Stomach smooth muscle (tissue), 2 donors: ENCODE measurements around the gene E2F4.

Source experiments
- H3K27ac ChIP-seq: one replicate; pipeline ENCODE4 v1.7.0; 2013; ENCODE audit warnings: mild to moderate bottlenecking, low read length, inconsistent platforms
- H3K27me3 ChIP-seq, 2 donors: one replicate each; pipeline ENCODE4 v1.7.0; 2013; ENCODE audit warnings: low read length in 2 of 2; ENCODE audit not compliant: insufficient read depth in 2 of 2, control insufficient read depth in 1 of 2
- H3K36me3 ChIP-seq, 2 donors: one replicate each; pipeline ENCODE4 v1.7.0; 2013; ENCODE audit warnings: low read length in 2 of 2; ENCODE audit not compliant: control insufficient read depth in 2 of 2, insufficient read depth in 2 of 2
- H3K4me1 ChIP-seq: one replicate; pipeline ENCODE4 v1.7.0; 2013; ENCODE audit warnings: low read length; ENCODE audit not compliant: control insufficient read depth, insufficient read depth
- H3K4me3 ChIP-seq, 2 donors: one replicate each; pipeline ENCODE4 v1.7.0; 2013; ENCODE audit warnings: low read length in 2 of 2
- H3K9ac ChIP-seq, 2 donors: one replicate each; pipeline ENCODE4 v1.7.0; 2013; ENCODE audit warnings: low read length in 2 of 2, mild to moderate bottlenecking in 1 of 2
- H3K9me3 ChIP-seq, 2 donors: one replicate each; pipeline ENCODE4 v1.7.0; 2013; ENCODE audit warnings: low read length in 2 of 2; ENCODE audit not compliant: control insufficient read depth in 2 of 2
- donor health status: healthy.
- donor health status: Pancreatic carcinoma.

The E2F4 gene

GRCh38 chr16:67213197-67214019 lies 21.5 kb downstream of the E2F4 start:
- peaks cover 2% of the 10 kb centered on the region for H3K4me1 ChIP-seq
- H3K27ac ChIP-seq: no peak overlapping the region
- no peak overlapping the region for H3K9ac ChIP-seq
- no peaks in the 10 kb centered on the region for H3K27me3 ChIP-seq
- no peak overlapping the region for H3K4me3 ChIP-seq
- H3K9me3 ChIP-seq: no peaks in the 10 kb centered on the region
- peaks cover 0 to 6% of the 10 kb centered on the region in 2 donors for H3K36me3 ChIP-seq

- no peak overlapping the region for H3K9ac ChIP-seq
- peaks cover 2% of the 10 kb centered on the region for H3K4me1 ChIP-seq
- no peaks in the 10 kb centered on the region for H3K27me3 ChIP-seq
- no peak overlapping the region for H3K27ac ChIP-seq
- H3K9me3 ChIP-seq: no peaks in the 10 kb centered on the region
- no peak overlapping the region for H3K4me3 ChIP-seq
- H3K36me3 ChIP-seq: peaks cover 0 to 6% of the 10 kb centered on the region in 2 donors
Measured at GRCh38 chr16:67215706-67216105, 23.8 kb downstream of the E2F4 start.

GRCh38 chr16:67216612-67217490 lies 24.9 kb downstream of the E2F4 start:
- Histone ChIP-seq H3K4me3 (no peak overlapping the region), H3K4me1 (peaks cover 2% of the 10 kb centered on the region), H3K9me3 (no peaks in the 10 kb centered on the region), H3K36me3 (peaks cover 0 to 4% of the 10 kb centered on the region in 2 donors), H3K27ac (no peak overlapping the region), H3K9ac (no peak overlapping the region), H3K27me3 (no peaks in the 10 kb centered on the region)

- H3K9ac ChIP-seq: no peak overlapping the region
- peaks cover 8 to 9% of the 10 kb centered on the region in 2 donors for H3K36me3 ChIP-seq
- peaks cover 22% of the 10 kb centered on the region for H3K4me1 ChIP-seq
- no peak overlapping the region for H3K27ac ChIP-seq
- H3K9me3 ChIP-seq: no peaks in the 10 kb centered on the region
- no peaks in the 10 kb centered on the region for H3K27me3 ChIP-seq
- no peak overlapping the region for H3K4me3 ChIP-seq
Measured at GRCh38 chr16:67223992-67224391, 32.0 kb downstream of the E2F4 start.

GRCh38 chr16:67226295-67226803 lies 34.4 kb downstream of the E2F4 start:
- Histone ChIP-seq H3K4me3 (peak overlapping the region; percentile 75 to 99), H3K4me1 (peaks cover 22% of the 10 kb centered on the region), H3K9me3 (no peaks in the 10 kb centered on the region), H3K27ac (peak overlapping the region; percentile 81), H3K9ac (peak overlapping the region; percentile 76 to 93), H3K27me3 (no peaks in the 10 kb centered on the region), H3K36me3 (peaks cover 24 to 33% of the 10 kb centered on the region in 2 donors)

- peaks cover 24 to 39% of the 10 kb centered on the region in 2 donors for H3K36me3 ChIP-seq
- peak within 1 kb of the TSS; percentile 81 for H3K27ac ChIP-seq
- no peaks in the 10 kb centered on the region for H3K27me3 ChIP-seq
- peaks cover 22% of the 10 kb centered on the region for H3K4me1 ChIP-seq
- H3K9ac ChIP-seq: peak within 1 kb of the TSS; percentile 76 to 93
- H3K9me3 ChIP-seq: no peaks in the 10 kb centered on the region
- peak within 1 kb of the TSS; percentile 75 to 99 for H3K4me3 ChIP-seq
Measured at GRCh38 chr16:67226804-67227566, 35.0 kb downstream of the E2F4 start, which contains the start of gene TMEM208. Gene TMEM208, plus strand, starts transcription at chr16:67227130. Its CDS starts 89 bp downstream, at chr16:67227219.

- H3K4me1 ChIP-seq: peaks cover 22% of the 10 kb centered on the region
- H3K4me3 ChIP-seq: peak overlapping the region; percentile 75 to 99
- H3K27me3 ChIP-seq: no peaks in the 10 kb centered on the region
- H3K9ac ChIP-seq: peak overlapping the region; percentile 76 to 93
- peak overlapping the region; percentile 81 for H3K27ac ChIP-seq
- H3K36me3 ChIP-seq: peaks cover 24 to 39% of the 10 kb centered on the region in 2 donors
- H3K9me3 ChIP-seq: no peaks in the 10 kb centered on the region
Measured at GRCh38 chr16:67227567-67227921, 35.6 kb downstream of the E2F4 start.

GRCh38 chr16:67228034-67228785 lies 36.3 kb downstream of the E2F4 start:
- Histone ChIP-seq H3K9ac (peak overlapping the region in 1 of 2 donors; percentile 76), H3K27ac (no peak overlapping the region), H3K9me3 (no peaks in the 10 kb centered on the region), H3K27me3 (no peaks in the 10 kb centered on the region), H3K36me3 (peaks cover 24 to 39% of the 10 kb centered on the region in 2 donors), H3K4me3 (peak overlapping the region; percentile 75 to 99), H3K4me1 (peaks cover 22% of the 10 kb centered on the region)

- Histone ChIP-seq H3K4me1 (peaks cover 22% of the 10 kb centered on the region), H3K36me3 (peaks cover 24 to 37% of the 10 kb centered on the region in 2 donors), H3K9me3 (no peaks in the 10 kb centered on the region), H3K4me3 (no peak overlapping the region), H3K27ac (no peak overlapping the region), H3K9ac (no peak overlapping the region), H3K27me3 (no peaks in the 10 kb centered on the region)
Measured at GRCh38 chr16:67228905-67229304, 37.0 kb downstream of the E2F4 start.
